ENCODE data around the gene LRRC45.

Gene LRRC45

DNA sequence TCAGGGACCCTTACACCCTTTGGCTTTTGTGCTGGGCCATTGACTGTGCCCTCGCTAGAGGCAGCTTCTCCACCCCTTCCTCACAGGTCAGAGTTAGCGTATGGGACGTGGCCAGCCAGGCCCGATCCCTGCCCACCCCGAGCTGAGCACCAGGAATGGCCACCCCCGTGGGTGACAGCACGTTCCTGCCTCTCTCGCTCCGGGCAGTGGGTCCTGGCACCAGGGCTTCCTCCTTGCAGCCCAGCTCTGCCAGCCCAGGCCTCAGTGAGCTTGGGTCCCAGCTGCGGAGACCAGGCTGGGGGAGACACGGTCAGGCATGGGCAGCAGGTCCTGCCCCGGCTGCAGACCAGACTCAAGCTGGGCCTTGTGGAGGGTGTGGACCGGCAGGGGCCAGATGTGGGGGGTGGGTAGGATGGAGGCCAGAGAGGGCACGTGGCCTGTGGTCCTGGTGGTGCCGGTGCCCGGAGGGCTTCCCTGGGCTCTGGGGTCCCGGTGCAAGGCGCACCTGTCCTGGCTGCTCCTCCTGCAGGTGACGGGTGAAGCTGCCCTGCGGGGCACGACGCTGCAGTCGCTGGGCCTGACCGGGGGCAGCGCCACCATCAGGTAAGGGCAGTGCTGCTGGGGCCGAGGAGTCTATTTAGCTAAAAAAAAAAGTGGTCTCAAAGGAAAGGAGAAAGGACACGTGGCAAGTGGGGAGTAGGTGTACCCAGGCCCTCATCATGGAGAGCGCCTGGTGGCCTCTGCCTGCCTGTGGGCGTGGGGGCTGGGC is 27.5 kb upstream of the LRRC45 start:
- TF ChIP-seq, protein P1, sequence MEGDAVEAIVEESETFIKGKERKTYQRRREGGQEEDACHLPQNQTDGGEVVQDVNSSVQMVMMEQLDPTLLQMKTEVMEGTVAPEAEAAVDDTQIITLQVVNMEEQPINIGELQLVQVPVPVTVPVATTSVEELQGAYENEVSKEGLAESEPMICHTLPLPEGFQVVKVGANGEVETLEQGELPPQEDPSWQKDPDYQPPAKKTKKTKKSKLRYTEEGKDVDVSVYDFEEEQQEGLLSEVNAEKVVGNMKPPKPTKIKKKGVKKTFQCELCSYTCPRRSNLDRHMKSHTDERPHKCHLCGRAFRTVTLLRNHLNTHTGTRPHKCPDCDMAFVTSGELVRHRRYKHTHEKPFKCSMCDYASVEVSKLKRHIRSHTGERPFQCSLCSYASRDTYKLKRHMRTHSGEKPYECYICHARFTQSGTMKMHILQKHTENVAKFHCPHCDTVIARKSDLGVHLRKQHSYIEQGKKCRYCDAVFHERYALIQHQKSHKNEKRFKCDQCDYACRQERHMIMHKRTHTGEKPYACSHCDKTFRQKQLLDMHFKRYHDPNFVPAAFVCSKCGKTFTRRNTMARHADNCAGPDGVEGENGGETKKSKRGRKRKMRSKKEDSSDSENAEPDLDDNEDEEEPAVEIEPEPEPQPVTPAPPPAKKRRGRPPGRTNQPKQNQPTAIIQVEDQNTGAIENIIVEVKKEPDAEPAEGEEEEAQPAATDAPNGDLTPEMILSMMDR (IDR thresholded peaks at IDR 0.05; ENCODE audit: low read depth, low read length): no peak
- H3K4me3 ChIP-seq (ENCODE audit: low read depth, low read length): no peak overlapping the region

GRCh38 chr17:81996232-81996756 is 26.8 kb upstream of the LRRC45 start:
- no peak overlapping the region for H3K4me3 ChIP-seq (ENCODE audit: low read depth, low read length)
- TF ChIP-seq, protein P1 (IDR thresholded peaks at IDR 0.05; ENCODE audit: low read depth, low read length): no peak

GRCh38 chr17:81996757-81997441 is 26.2 kb upstream of the LRRC45 start:
- H3K4me3 ChIP-seq (ENCODE audit: low read depth, low read length): no peak overlapping the region
- TF ChIP-seq, protein P1 (IDR thresholded peaks at IDR 0.05; ENCODE audit: low read depth, low read length): no peak

DNA sequence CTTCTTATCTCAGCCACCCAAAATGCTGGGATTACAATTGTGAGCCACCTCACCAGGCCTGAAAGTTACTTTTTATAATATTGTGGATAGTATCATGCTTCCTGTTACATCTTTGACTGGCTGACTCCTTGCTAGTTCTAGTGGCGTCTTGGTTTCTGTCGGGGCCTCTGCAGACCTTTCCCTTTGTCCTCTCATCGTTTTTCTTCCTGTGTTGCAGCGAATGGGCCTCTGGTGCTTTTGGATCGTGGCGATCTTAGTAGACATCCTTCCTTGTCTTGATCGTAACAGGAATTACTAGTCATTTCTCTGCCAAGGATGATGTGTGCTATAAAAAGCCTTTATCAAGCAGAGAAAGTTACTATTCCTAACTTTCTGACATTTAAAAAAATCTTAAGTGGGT is 24.9 kb upstream of the LRRC45 start:
- no peak overlapping the region for H3K4me3 ChIP-seq (ENCODE audit: low read depth, low read length)
- TF ChIP-seq, protein P1 (IDR thresholded peaks at IDR 0.05; ENCODE audit: low read depth, low read length): no peak

DNA sequence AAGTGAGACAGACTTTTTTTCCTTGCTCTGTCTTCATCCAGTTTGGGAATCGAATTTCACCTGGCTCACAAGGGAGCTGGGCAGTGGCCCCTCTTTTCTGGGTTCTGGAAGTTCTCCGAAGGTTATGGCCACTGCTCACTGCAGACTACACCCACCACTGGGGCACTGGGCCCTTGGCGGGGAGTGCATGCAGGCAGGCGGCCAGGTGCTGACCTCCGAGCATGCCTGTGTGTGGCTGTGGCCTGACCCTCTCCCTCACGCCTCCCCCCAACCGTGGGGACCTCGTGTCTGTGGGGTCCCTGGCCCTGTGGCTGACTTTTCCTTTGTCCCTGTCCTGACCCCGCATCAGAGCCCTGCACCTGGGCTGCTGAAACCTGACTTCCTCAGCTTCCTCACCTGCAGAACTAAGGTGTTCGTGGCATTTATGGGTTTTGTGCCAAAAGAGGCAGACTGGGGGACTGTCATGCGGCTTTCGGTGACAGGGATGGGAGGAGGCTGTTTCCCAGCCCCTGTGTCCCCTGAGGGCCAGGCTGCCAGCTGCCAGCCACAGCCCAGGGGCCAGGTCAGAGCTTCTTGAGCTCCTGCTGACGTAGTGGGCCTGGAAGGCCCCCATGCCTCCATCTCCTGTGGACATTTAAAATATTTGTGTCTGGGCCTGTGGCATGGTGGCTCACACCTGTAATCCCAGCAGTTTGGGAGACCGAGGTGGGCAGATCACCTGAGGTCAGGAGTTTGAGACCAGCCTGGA is 24.2 kb upstream of the LRRC45 start:
- TF ChIP-seq, protein P1 (IDR thresholded peaks at IDR 0.05; ENCODE audit: low read depth, low read length): no peak

GRCh38 chr17:81999587-81999975 is 23.5 kb upstream of the LRRC45 start:
- no peak overlapping the region for H3K4me3 ChIP-seq (ENCODE audit: low read depth, low read length)
- TF ChIP-seq, protein P1 (IDR thresholded peaks at IDR 0.05; ENCODE audit: low read depth, low read length): no peak

More for the DNA sequence above, 24.2 kb upstream of the LRRC45 start:
- no peak overlapping the region for H3K4me3 ChIP-seq (ENCODE audit: low read depth, low read length)

Measured in WI38 (cell line).